K562 (cell line): ENCODE results near the gene DVL3. TPM values are rescaled to one million over a fixed set of nuclear protein-coding genes. Genes with fewer than 3 reads are reported as not detected.

Source experiments
- ATF7 ChIP-seq: fragments of 450-650 bp; IDR thresholded peaks from 2 replicates; pipeline ENCODE4 v1.7.1; 2014; ENCODE audit warnings: mild to moderate bottlenecking, moderate library complexity
- BCOR ChIP-seq: fragments of 450-650 bp; IDR thresholded peaks from 2 replicates; pipeline ENCODE4 v1.6.1; 2016
- BHLHE40 ChIP-seq: IDR thresholded peaks from 2 replicates; pipeline ENCODE4 v1.6.1; 2011; ENCODE audit warnings: low read length, improper control_type of control experiment
- CC2D1A ChIP-seq: fragments of 450-650 bp; IDR thresholded peaks from 2 replicates; pipeline ENCODE4 v1.6.1; 2017; ENCODE audit warnings: mild to moderate bottlenecking
- CEBPZ ChIP-seq: fragments of 150-350 bp; IDR thresholded peaks from 2 replicates; pipeline ENCODE4 v1.6.1; 2014; ENCODE audit warnings: low read depth, mild to moderate bottlenecking, low read length, borderline replicate concordance
- EP400 ChIP-seq: fragments of 450-650 bp; IDR thresholded peaks from 2 replicates; pipeline ENCODE4 v1.6.1; 2017; ENCODE audit warnings: antibody characterized with exemption, mild to moderate bottlenecking, moderate library complexity
- ETS1 ChIP-seq: conservative IDR thresholded peaks from 2 replicates; pipeline ENCODE4 v1.6.1; 2011; ENCODE audit warnings: low read depth, mild to moderate bottlenecking, low read length; ENCODE audit not compliant: control insufficient read depth
- JUNB ChIP-seq: fragments of 450-650 bp; formaldehyde crosslinking; conservative IDR thresholded peaks from 2 replicates; pipeline ENCODE4 v1.4.0; 2020; ENCODE audit warnings: mild to moderate bottlenecking
- MBD2 ChIP-seq: sonication (generic); IDR thresholded peaks from 2 replicates; pipeline ENCODE4 v1.6.1; 2016; ENCODE audit warnings: low read depth, borderline replicate concordance
- SAFB2 ChIP-seq: fragments of 200-400 bp; formaldehyde crosslinking; IDR thresholded peaks from 2 replicates; pipeline ENCODE4 v1.6.1; 2018; ENCODE audit warnings: borderline replicate concordance, low read length, low read depth, moderate library complexity; ENCODE audit not compliant: severe bottlenecking
- TEAD2 ChIP-seq: fragments of 450-650 bp; IDR thresholded peaks from 2 replicates; pipeline ENCODE4 v1.6.1; 2016; ENCODE audit warnings: missing genetic modification characterization, control low read depth, missing compliant biosample characterization
- ZNF134 ChIP-seq: fragments of 250-450 bp; sonication (Bioruptor Pico); conservative IDR thresholded peaks from 2 replicates; pipeline ENCODE4 v1.4.0; 2020
- ZNF431 ChIP-seq: sonication (generic); formaldehyde crosslinking; IDR thresholded peaks from 2 replicates; pipeline ENCODE4 v1.8.0; 2022; ENCODE audit warnings: mild to moderate bottlenecking, missing genetic modification reagents
- polyA plus RNA-seq, 8 experiments: library from polyadenylated mRNA; depleted of rRNA in 4 of 8; stranded (reverse) in 5 of 8; unstranded in 3 of 8; fragments of >200 nt; fragmentation: Nextera tagmentation in 2 of 8; fragmentation: Illumina TruSeq in 1 of 8; extraction: Ambion mirVana in 2 of 8; extraction: Trizol in 1 of 8; gene quantifications; 2 replicates each; pipeline versions ENCODE4 v1.2.1 to v1.2.3, GENCODE V29; 2011 to 2014; ENCODE audit warnings: inconsistent platforms in 1 of 8, missing spikeins in 1 of 8
- total RNA-seq, 7 experiments: library from RNA; depleted of rRNA in 6 of 7; stranded (reverse); fragments of >200 nt in 6 of 7; fragmentation: Illumina TruSeq in 2 of 7; extraction: Trizol in 2 of 7; gene quantifications; 2 replicates each; pipeline versions ENCODE4 v1.2.1 to v1.2.3, GENCODE V29; 2011 to 2021; ENCODE audit warnings: low replicate concordance in 1 of 7
- TF ChIP-seq, protein P1 (sequence below), 2 experiments: IDR thresholded peaks; 2 replicates each; pipeline ENCODE4 v1.6.1; 2011; ENCODE audit warnings: borderline replicate concordance in 1 of 2, control low read depth in 1 of 2, low read depth in 1 of 2, low read length in 1 of 2, mild to moderate bottlenecking in 1 of 2, mixed read lengths in 1 of 2, moderate library complexity in 1 of 2; ENCODE audit not compliant: insufficient read depth in 1 of 2, insufficient read length in 1 of 2, poor library complexity in 1 of 2, severe bottlenecking in 1 of 2; ENCODE audit errors: extremely low read depth in 1 of 2
- TF ChIP-seq, protein P2 (sequence below): sonication (generic); formaldehyde crosslinking; IDR thresholded peaks from 2 replicates; pipeline ENCODE4 v1.8.0; 2022; ENCODE audit warnings: mild to moderate bottlenecking, missing genetic modification reagents

DVL3 gene
- total and polyA plus RNA-seq, 9 of the 15 experiments (the other 6 are each of a cell fraction or from before 2014, with no cell fraction given) = 3.1 to 57.9 (median 20.1) TPM

- TF ChIP-seq MBD2 (no peak), ZNF431 (no peak), CC2D1A (no peak), SAFB2 (no peak), BHLHE40 (no peak), ATF7 (0 out of 2 replicates have a peak, but pooled peaks have one; percentile 11), TEAD2 (tag) (no peak), CEBPZ (no peak), EP400 (0 out of 2 replicates have a peak, but pooled peaks have one; percentile 11), JUNB (CRISPR knock-in tag) (no peak), BCOR (no peak), ZNF134 (CRISPR knock-in tag) (no peak), ETS1 (no peak)
- TF ChIP-seq, protein P1, sequence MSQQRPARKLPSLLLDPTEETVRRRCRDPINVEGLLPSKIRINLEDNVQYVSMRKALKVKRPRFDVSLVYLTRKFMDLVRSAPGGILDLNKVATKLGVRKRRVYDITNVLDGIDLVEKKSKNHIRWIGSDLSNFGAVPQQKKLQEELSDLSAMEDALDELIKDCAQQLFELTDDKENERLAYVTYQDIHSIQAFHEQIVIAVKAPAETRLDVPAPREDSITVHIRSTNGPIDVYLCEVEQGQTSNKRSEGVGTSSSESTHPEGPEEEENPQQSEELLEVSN (IDR thresholded peaks at IDR 0.05; ENCODE audit: borderline replicate concordance in 1 of 2, extremely low read depth in 1 of 2, insufficient read depth in 1 of 2, insufficient read length in 1 of 2, low read depth in 1 of 2, low read length in 1 of 2, poor library complexity in 1 of 2, severe bottlenecking in 1 of 2) = no peak
- TF ChIP-seq, protein P2, sequence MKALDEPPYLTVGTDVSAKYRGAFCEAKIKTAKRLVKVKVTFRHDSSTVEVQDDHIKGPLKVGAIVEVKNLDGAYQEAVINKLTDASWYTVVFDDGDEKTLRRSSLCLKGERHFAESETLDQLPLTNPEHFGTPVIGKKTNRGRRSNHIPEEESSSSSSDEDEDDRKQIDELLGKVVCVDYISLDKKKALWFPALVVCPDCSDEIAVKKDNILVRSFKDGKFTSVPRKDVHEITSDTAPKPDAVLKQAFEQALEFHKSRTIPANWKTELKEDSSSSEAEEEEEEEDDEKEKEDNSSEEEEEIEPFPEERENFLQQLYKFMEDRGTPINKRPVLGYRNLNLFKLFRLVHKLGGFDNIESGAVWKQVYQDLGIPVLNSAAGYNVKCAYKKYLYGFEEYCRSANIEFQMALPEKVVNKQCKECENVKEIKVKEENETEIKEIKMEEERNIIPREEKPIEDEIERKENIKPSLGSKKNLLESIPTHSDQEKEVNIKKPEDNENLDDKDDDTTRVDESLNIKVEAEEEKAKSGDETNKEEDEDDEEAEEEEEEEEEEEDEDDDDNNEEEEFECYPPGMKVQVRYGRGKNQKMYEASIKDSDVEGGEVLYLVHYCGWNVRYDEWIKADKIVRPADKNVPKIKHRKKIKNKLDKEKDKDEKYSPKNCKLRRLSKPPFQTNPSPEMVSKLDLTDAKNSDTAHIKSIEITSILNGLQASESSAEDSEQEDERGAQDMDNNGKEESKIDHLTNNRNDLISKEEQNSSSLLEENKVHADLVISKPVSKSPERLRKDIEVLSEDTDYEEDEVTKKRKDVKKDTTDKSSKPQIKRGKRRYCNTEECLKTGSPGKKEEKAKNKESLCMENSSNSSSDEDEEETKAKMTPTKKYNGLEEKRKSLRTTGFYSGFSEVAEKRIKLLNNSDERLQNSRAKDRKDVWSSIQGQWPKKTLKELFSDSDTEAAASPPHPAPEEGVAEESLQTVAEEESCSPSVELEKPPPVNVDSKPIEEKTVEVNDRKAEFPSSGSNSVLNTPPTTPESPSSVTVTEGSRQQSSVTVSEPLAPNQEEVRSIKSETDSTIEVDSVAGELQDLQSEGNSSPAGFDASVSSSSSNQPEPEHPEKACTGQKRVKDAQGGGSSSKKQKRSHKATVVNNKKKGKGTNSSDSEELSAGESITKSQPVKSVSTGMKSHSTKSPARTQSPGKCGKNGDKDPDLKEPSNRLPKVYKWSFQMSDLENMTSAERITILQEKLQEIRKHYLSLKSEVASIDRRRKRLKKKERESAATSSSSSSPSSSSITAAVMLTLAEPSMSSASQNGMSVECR = peak; percentile 29; the same call in 1 of the 2 replicates
These were observed 706 bp downstream of the DVL3 start (continued) for GRCh38 chr3:184155644-184156521.
